Stimulated activated CD8-positive, alpha-beta memory T cell treated with anti-CD3 and anti-CD28 coated beads, Interleukin-7, amount 100 ng/mL, for 24 hours (primary cell): ENCODE results near the gene ADARB1.

Source experiments
- DNase-seq: peaks from one replicate; pipeline ENCODE4 v3.0.0-alpha.2; 2020; ENCODE audit warnings: low read depth

The ADARB1 gene

DNA sequence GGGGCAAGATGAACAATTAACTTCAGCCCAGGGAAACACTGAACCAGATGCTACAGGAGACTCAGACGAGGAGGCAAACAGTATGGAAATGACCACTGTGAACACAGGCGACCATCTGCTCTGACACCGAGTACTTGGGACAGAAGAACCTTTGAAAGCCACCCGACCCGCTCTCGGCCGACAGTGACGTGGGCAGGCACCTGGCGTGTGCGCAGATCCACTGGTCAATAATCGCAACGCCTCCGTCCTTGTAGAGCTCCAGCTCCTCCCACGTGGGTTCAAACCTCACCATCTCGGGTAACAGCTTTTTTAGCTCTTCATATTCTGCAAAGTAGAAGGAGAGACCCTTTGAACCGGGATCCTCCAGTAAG lies 193.0 kb downstream of the ADARB1 start:
- DNase-seq = no peak

DNA sequence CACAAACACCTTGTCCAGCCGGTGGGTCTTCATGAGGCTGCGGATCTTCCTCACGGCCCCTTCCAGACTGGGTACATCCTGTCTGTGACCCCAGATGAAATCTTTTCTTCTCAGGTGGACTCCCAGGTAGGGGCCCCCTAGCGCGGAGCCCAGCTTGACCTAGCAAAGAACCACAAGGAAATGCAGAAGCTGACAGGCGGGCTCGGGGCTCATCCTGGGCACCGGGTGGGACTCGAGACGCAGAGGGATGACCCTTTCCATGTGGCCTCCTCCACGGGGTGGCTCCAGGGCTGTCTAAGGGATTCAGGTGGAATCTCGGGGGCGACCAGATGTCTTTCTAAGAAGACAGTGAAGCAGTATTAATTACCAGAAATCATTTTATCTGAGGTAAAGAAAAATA lies 195.5 kb downstream of the ADARB1 start:
- no peak for DNase-seq

DNA sequence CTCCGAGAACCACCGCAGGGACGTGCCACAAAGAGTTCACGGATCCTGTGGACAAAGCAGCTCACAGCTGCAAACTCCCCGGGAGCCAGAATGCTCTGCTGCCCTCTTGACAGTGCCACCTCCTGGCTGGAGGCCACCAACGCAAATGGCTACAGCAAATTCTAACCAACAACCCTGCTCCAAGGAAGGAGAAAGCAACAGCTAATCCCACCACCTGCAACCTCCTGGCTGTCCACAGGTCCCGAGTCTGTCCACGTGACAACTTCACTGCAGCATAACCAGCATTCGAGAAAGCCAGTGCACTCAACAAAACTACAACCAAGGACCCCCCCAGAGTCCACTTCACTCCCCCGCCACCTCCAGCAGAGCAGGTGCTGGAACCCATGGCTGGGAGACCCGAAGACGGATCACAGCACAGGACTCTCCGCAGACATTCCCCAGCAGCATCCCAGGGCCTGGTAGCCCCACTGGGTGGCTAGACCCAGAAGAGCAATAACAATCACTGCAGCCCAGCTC lies 196.0 kb downstream of the ADARB1 start:
- DNase-seq = no peak
